Kidney epithelial cell (primary cell): Measurements from ENCODE around the gene EPHB1. TPM values are rescaled to one million over a fixed set of nuclear protein-coding genes. Genes with fewer than 3 reads are reported as not detected.

Source experiments
- DNase-seq: peaks from one replicate; pipeline ENCODE4 v3.0.0-alpha.2; 2010; ENCODE audit warnings: low read depth
- H3K27me3 ChIP-seq: 2 replicates; pipeline ENCODE4 v1.6.0; 2011; ENCODE audit warnings: low read length; ENCODE audit not compliant: control insufficient read depth, insufficient read depth
- H3K36me3 ChIP-seq: 2 replicates; pipeline ENCODE4 v1.5.1; 2011; ENCODE audit warnings: low read length; ENCODE audit not compliant: control insufficient read depth, insufficient read depth
- H3K4me3 ChIP-seq: 2 replicates; pipeline ENCODE4 v1.5.1; 2011; ENCODE audit warnings: low read depth, mild to moderate bottlenecking, control low read depth, low read length
- CTCF ChIP-seq: IDR thresholded peaks from 2 replicates; pipeline ENCODE4 v1.5.1; 2011; ENCODE audit warnings: mild to moderate bottlenecking, moderate library complexity, low read length, control low read depth, inconsistent platforms; ENCODE audit not compliant: insufficient read depth, poor library complexity, severe bottlenecking
- total RNA-seq: library from RNA; depleted of rRNA; stranded (reverse); fragments of >200 nt; gene quantifications from 2 replicates; pipeline ENCODE4 v1.2.3, GENCODE V29; 2015

Gene EPHB1
- total RNA-seq, 1 donor from 2014 or later, result 10.8 TPM

- no peak for TF ChIP-seq CTCF
- Histone ChIP-seq H3K36me3 (no peaks in the 10 kb centered on the region), H3K27me3 (no peaks in the 10 kb centered on the region), H3K4me3 (no peak overlapping the region)
- no peak for DNase-seq
These were observed 42.1 kb upstream of the EPHB1 start for GRCh38 chr3:134752761-134753461.

- no peak for DNase-seq
- no peak for TF ChIP-seq CTCF
- H3K27me3 ChIP-seq, result no peaks in the 10 kb centered on the region
- no peak overlapping the region for H3K4me3 ChIP-seq
- no peaks in the 10 kb centered on the region for H3K36me3 ChIP-seq
These were observed 40.9 kb upstream of the EPHB1 start for GRCh38 chr3:134753999-134754742.

GRCh38 chr3:134754768-134755559, 40.1 kb upstream of the EPHB1 start:
- Histone ChIP-seq H3K36me3 (no peaks in the 10 kb centered on the region), H3K27me3 (no peaks in the 10 kb centered on the region), H3K4me3 (no peak overlapping the region)
- DNase-seq, result no peak
- TF ChIP-seq CTCF, result peak; percentile 86

GRCh38 chr3:134755821-134756220, 39.2 kb upstream of the EPHB1 start:
- no peaks in the 10 kb centered on the region for H3K36me3 ChIP-seq
- no peaks in the 10 kb centered on the region for H3K27me3 ChIP-seq
- no peak for DNase-seq
- no peak for TF ChIP-seq CTCF
- H3K4me3 ChIP-seq, result no peak overlapping the region

- TF ChIP-seq CTCF, result no peak
- Histone ChIP-seq H3K4me3 (no peak overlapping the region), H3K36me3 (no peaks in the 10 kb centered on the region), H3K27me3 (no peaks in the 10 kb centered on the region)
- DNase-seq, result no peak
These were observed 37.5 kb upstream of the EPHB1 start for GRCh38 chr3:134757549-134758069.
